ENCODE data around the gene ALX4. TPM values are rescaled to one million over a fixed set of nuclear protein-coding genes. Genes with fewer than 3 reads are reported as not detected.

ALX4 gene
- 0.29 TPM for total RNA-seq

GRCh38 chr11:44309478-44310205 is at the start of gene ALX4:
TSS of gene ALX4 (minus strand) at chr11:44310139. CDS start at chr11:44310062, 77 bp downstream.

Other genes starting within 250 kb of the ALX4 start
- gene ACCS, start 243.9 kb downstream of the ALX4 start, total RNA-seq: 49.2 TPM
- gene EXT2, start 214.5 kb downstream of the ALX4 start, total RNA-seq: 99.1 TPM

Measured in metanephros (tissue), 1 donor.